Mesendoderm (in vitro differentiated cells): Measurements from ENCODE around the gene NETO1. TPM values are rescaled to one million over a fixed set of nuclear protein-coding genes. Genes with fewer than 3 reads are reported as not detected.
A peak's percentile ranks its signal among the peaks of the same experiment; 100 is the strongest.

Source experiments
- DNase-seq: peaks from one replicate; pipeline ENCODE4 v3.0.0; 2013
- H2AK5ac ChIP-seq: 2 replicates; pipeline ENCODE4 v1.6.1; 2013; ENCODE audit warnings: low read length, inconsistent platforms
- H2BK120ac ChIP-seq: 2 replicates; pipeline ENCODE4 v1.6.1; 2013; ENCODE audit warnings: low read depth, mild to moderate bottlenecking, low read length, moderate library complexity, mixed read lengths
- H2BK15ac ChIP-seq: replicated peaks from 2 replicates; pipeline ENCODE4 v1.6.1; 2013; ENCODE audit warnings: low read depth, mild to moderate bottlenecking, moderate library complexity
- H2BK5ac ChIP-seq: 2 replicates; pipeline ENCODE4 v1.6.1; 2013; ENCODE audit warnings: low read length, inconsistent platforms
- H3K18ac ChIP-seq: 2 replicates; pipeline ENCODE4 v1.6.1; 2013; ENCODE audit warnings: mild to moderate bottlenecking, low read length, mixed read lengths
- H3K23ac ChIP-seq: one replicate; pipeline ENCODE4 v1.6.1; 2013; ENCODE audit warnings: low read length
- H3K27ac ChIP-seq: 2 replicates; pipeline ENCODE4 v1.5.1; 2013; ENCODE audit warnings: low read depth, mild to moderate bottlenecking, inconsistent platforms, low read length, moderate library complexity
- H3K27me3 ChIP-seq: 2 replicates; pipeline ENCODE4 v1.6.1; 2013; ENCODE audit warnings: low read length, control low read depth, mild to moderate bottlenecking, inconsistent platforms; ENCODE audit not compliant: insufficient read depth, poor library complexity
- H3K36me3 ChIP-seq: 2 replicates; pipeline ENCODE4 v1.6.1; 2013; ENCODE audit warnings: low read length, inconsistent platforms; ENCODE audit not compliant: control insufficient read depth, insufficient read depth
- H3K4ac ChIP-seq: one replicate; pipeline ENCODE4 v1.6.1; 2013; ENCODE audit warnings: low read depth, mild to moderate bottlenecking, low read length, moderate library complexity
- H3K4me1 ChIP-seq: 2 replicates; pipeline ENCODE4 v1.6.1; 2013; ENCODE audit warnings: low read depth, low read length, inconsistent platforms; ENCODE audit not compliant: control insufficient read depth
- H3K4me2 ChIP-seq: 2 replicates; pipeline ENCODE4 v1.6.1; 2013; ENCODE audit warnings: low read length
- H3K4me3 ChIP-seq: 2 replicates; pipeline ENCODE4 v1.5.1; 2013; ENCODE audit warnings: mild to moderate bottlenecking, low read length
- H3K56ac ChIP-seq: one replicate; pipeline ENCODE4 v1.6.1; 2013; ENCODE audit warnings: low read length
- H3K79me1 ChIP-seq: 2 replicates; pipeline ENCODE4 v1.6.1; 2013; ENCODE audit warnings: low read length, inconsistent platforms
- H3K79me2 ChIP-seq: 2 replicates; pipeline ENCODE4 v1.6.1; 2013; ENCODE audit warnings: mild to moderate bottlenecking, low read length; ENCODE audit not compliant: control insufficient read depth, insufficient read depth
- H3K9ac ChIP-seq: 2 replicates; pipeline ENCODE4 v1.6.1; 2013; ENCODE audit warnings: low read length, inconsistent platforms
- H4K5ac ChIP-seq: one replicate; pipeline ENCODE4 v1.6.1; 2013; ENCODE audit warnings: low read length
- H4K8ac ChIP-seq: one replicate; pipeline ENCODE4 v1.6.1; 2013; ENCODE audit warnings: low read depth, mild to moderate bottlenecking, control low read depth, low read length, moderate library complexity
- WGBS: extraction: QIAGEN DNeasy Blood & Tissue Kit; methylation state at CpG from one replicate; pipeline ENCODE4 v1.1.7; 2013; ENCODE audit warnings: low lambda C conversion rate, missing lambda C conversion rate; ENCODE audit not compliant: insufficient coverage; ENCODE audit errors: extremely low coverage; 5-methylcytosine and 5-hydroxymethylcytosine counted together
- small RNA-seq: library from polyadenylated mRNA; stranded (forward); fragments of <200 nt; extraction: miRNeasy Mini kit (QIAGEN cat#:217004); gene quantifications from one replicate; pipeline ENCODE3, GENCODE V24; 2013; ENCODE audit not compliant: insufficient read depth

Gene NETO1

GRCh38 chr18:72692595-72692994 lies 175.2 kb downstream of the NETO1 start:
- Histone ChIP-seq H4K8ac (no peak overlapping the region), H3K27ac (peak overlapping the region; percentile 32), H3K36me3 (no peaks in the 10 kb centered on the region), H3K23ac (peak overlapping the region; percentile 84), H3K4me3 (no peak overlapping the region), H3K18ac (peak overlapping the region; percentile 65), H2BK120ac (peak overlapping the region; percentile 32), H3K9ac (peak overlapping the region; percentile 1), H2BK5ac (peak overlapping the region; percentile 95), H4K5ac (peak overlapping the region; percentile 59), H2AK5ac (no peak overlapping the region), H3K4me1 (peaks cover 5% of the 10 kb centered on the region), H3K79me2 (no peaks in the 10 kb centered on the region), H3K4me2 (no peak overlapping the region), H3K79me1 (no peaks in the 10 kb centered on the region), H2BK15ac (no peak overlapping the region), H3K27me3 (no peaks in the 10 kb centered on the region), H3K4ac (peak overlapping the region; percentile 93), H3K56ac (peak overlapping the region; percentile 57)
- DNase-seq: no peak
- no CpG with 5 or more reads among the region's 8 CpGs for WGBS

Small RNA genes lying within 50 kb of the gene (small RNA-seq; reads per million reads assigned to genes)
- gene MIR548AV (not detected), gene RNA5SP460 (0.90 reads per million)
